ENCODE data around the gene WBP2.

Gene WBP2

GRCh38 chr17:75822800-75823166 lies 32.4 kb downstream of the WBP2 start:
- Histone ChIP-seq H3K27ac (ENCODE audit: low read depth, low read length) (no peak overlapping the region), H3K4me3 (ENCODE audit: low read depth in 1 of 5, low read length in 5 of 5) (no peak overlapping the region), H3K4me1 (ENCODE audit: control insufficient read depth in 5 of 5, insufficient read depth in 5 of 5, low read length in 5 of 5) (peaks cover 0 to 26% (median 14%) of the 10 kb centered on the region in 5 donors), H3K27me3 (ENCODE audit: control insufficient read depth in 5 of 5, insufficient read depth in 4 of 5, low read length in 5 of 5) (no peaks in the 10 kb centered on the region), H3K9ac (ENCODE audit: low read length in 5 of 5) (no peak overlapping the region), H3K36me3 (ENCODE audit: control insufficient read depth in 5 of 5, insufficient read depth in 5 of 5, low read length in 5 of 5) (peaks cover 0 to 76% (median 65%) of the 10 kb centered on the region in 5 donors), H3K9me3 (ENCODE audit: control insufficient read depth in 5 of 5, low read length in 5 of 5) (no peaks in the 10 kb centered on the region)

- H3K4me3 ChIP-seq (ENCODE audit: low read depth in 1 of 5, low read length in 5 of 5): no peak overlapping the region
- no peaks in the 10 kb centered on the region for H3K27me3 ChIP-seq (ENCODE audit: control insufficient read depth in 5 of 5, insufficient read depth in 4 of 5, low read length in 5 of 5)
- H3K9me3 ChIP-seq (ENCODE audit: control insufficient read depth in 5 of 5, low read length in 5 of 5): no peaks in the 10 kb centered on the region
- H3K36me3 ChIP-seq (ENCODE audit: control insufficient read depth in 5 of 5, insufficient read depth in 5 of 5, low read length in 5 of 5): peaks cover 0 to 81% (median 70%) of the 10 kb centered on the region in 5 donors
- H3K4me1 ChIP-seq (ENCODE audit: control insufficient read depth in 5 of 5, insufficient read depth in 5 of 5, low read length in 5 of 5): peaks cover 0 to 20% (median 9%) of the 10 kb centered on the region in 5 donors
- no peak overlapping the region for H3K27ac ChIP-seq (ENCODE audit: low read depth, low read length)
- no peak overlapping the region for H3K9ac ChIP-seq (ENCODE audit: low read length in 5 of 5)
Observed at GRCh38 chr17:75822119-75822799, 32.9 kb downstream of the WBP2 start.

GRCh38 chr17:75821552-75821951 lies 33.6 kb downstream of the WBP2 start:
- Histone ChIP-seq H3K4me3 (ENCODE audit: low read depth in 1 of 5, low read length in 5 of 5) (no peak overlapping the region), H3K27ac (ENCODE audit: low read depth, low read length) (no peak overlapping the region), H3K36me3 (ENCODE audit: control insufficient read depth in 5 of 5, insufficient read depth in 5 of 5, low read length in 5 of 5) (peaks cover 0 to 86% (median 77%) of the 10 kb centered on the region in 5 donors), H3K4me1 (ENCODE audit: control insufficient read depth in 5 of 5, insufficient read depth in 5 of 5, low read length in 5 of 5) (peaks cover 0 to 13% (median 2%) of the 10 kb centered on the region in 5 donors), H3K9ac (ENCODE audit: low read length in 5 of 5) (no peak overlapping the region), H3K9me3 (ENCODE audit: control insufficient read depth in 5 of 5, low read length in 5 of 5) (no peaks in the 10 kb centered on the region), H3K27me3 (ENCODE audit: control insufficient read depth in 5 of 5, insufficient read depth in 4 of 5, low read length in 5 of 5) (no peaks in the 10 kb centered on the region)

GRCh38 chr17:75820094-75821080 lies 34.7 kb downstream of the WBP2 start:
- no peaks in the 10 kb centered on the region for H3K27me3 ChIP-seq (ENCODE audit: control insufficient read depth in 5 of 5, insufficient read depth in 4 of 5, low read length in 5 of 5)
- no peak overlapping the region for H3K9ac ChIP-seq (ENCODE audit: low read length in 5 of 5)
- peaks cover 0 to 10% (median 0%) of the 10 kb centered on the region in 5 donors for H3K4me1 ChIP-seq (ENCODE audit: control insufficient read depth in 5 of 5, insufficient read depth in 5 of 5, low read length in 5 of 5)
- no peaks in the 10 kb centered on the region for H3K9me3 ChIP-seq (ENCODE audit: control insufficient read depth in 5 of 5, low read length in 5 of 5)
- H3K27ac ChIP-seq (ENCODE audit: low read depth, low read length): no peak overlapping the region
- no peak overlapping the region for H3K4me3 ChIP-seq (ENCODE audit: low read depth in 1 of 5, low read length in 5 of 5)
- H3K36me3 ChIP-seq (ENCODE audit: control insufficient read depth in 5 of 5, insufficient read depth in 5 of 5, low read length in 5 of 5): peaks cover 0 to 94% (median 82%) of the 10 kb centered on the region in 5 donors

- Histone ChIP-seq H3K27me3 (ENCODE audit: control insufficient read depth in 5 of 5, insufficient read depth in 4 of 5, low read length in 5 of 5) (no peaks in the 10 kb centered on the region), H3K4me3 (ENCODE audit: low read depth in 1 of 5, low read length in 5 of 5) (no peak overlapping the region), H3K36me3 (ENCODE audit: control insufficient read depth in 5 of 5, insufficient read depth in 5 of 5, low read length in 5 of 5) (peaks cover 0 to 99% (median 89%) of the 10 kb centered on the region in 5 donors), H3K4me1 (ENCODE audit: control insufficient read depth in 5 of 5, insufficient read depth in 5 of 5, low read length in 5 of 5) (peaks cover 0 to 8% (median 0%) of the 10 kb centered on the region in 5 donors), H3K9ac (ENCODE audit: low read length in 5 of 5) (no peak overlapping the region), H3K9me3 (ENCODE audit: control insufficient read depth in 5 of 5, low read length in 5 of 5) (no peaks in the 10 kb centered on the region), H3K27ac (ENCODE audit: low read depth, low read length) (no peak overlapping the region)
Observed at GRCh38 chr17:75819678-75820077, 35.5 kb downstream of the WBP2 start.

- Histone ChIP-seq H3K9me3 (ENCODE audit: control insufficient read depth in 5 of 5, low read length in 5 of 5) (no peaks in the 10 kb centered on the region), H3K36me3 (ENCODE audit: control insufficient read depth in 5 of 5, insufficient read depth in 5 of 5, low read length in 5 of 5) (peaks cover 0 to 99% (median 93%) of the 10 kb centered on the region in 5 donors), H3K9ac (ENCODE audit: low read length in 5 of 5) (no peak overlapping the region), H3K27ac (ENCODE audit: low read depth, low read length) (no peak overlapping the region), H3K27me3 (ENCODE audit: control insufficient read depth in 5 of 5, insufficient read depth in 4 of 5, low read length in 5 of 5) (no peaks in the 10 kb centered on the region), H3K4me3 (ENCODE audit: low read depth in 1 of 5, low read length in 5 of 5) (no peak overlapping the region), H3K4me1 (ENCODE audit: control insufficient read depth in 5 of 5, insufficient read depth in 5 of 5, low read length in 5 of 5) (peaks cover 0 to 4% (median 0%) of the 10 kb centered on the region in 5 donors)
Observed at GRCh38 chr17:75819116-75819515, 36.0 kb downstream of the WBP2 start.

- no peaks in the 10 kb centered on the region for H3K4me1 ChIP-seq (ENCODE audit: control insufficient read depth in 5 of 5, insufficient read depth in 5 of 5, low read length in 5 of 5)
- no peak overlapping the region for H3K27ac ChIP-seq (ENCODE audit: low read depth, low read length)
- H3K27me3 ChIP-seq (ENCODE audit: control insufficient read depth in 5 of 5, insufficient read depth in 4 of 5, low read length in 5 of 5): no peaks in the 10 kb centered on the region
- H3K4me3 ChIP-seq (ENCODE audit: low read depth in 1 of 5, low read length in 5 of 5): no peak overlapping the region
- no peaks in the 10 kb centered on the region for H3K9me3 ChIP-seq (ENCODE audit: control insufficient read depth in 5 of 5, low read length in 5 of 5)
- H3K9ac ChIP-seq (ENCODE audit: low read length in 5 of 5): no peak overlapping the region
- H3K36me3 ChIP-seq (ENCODE audit: control insufficient read depth in 5 of 5, insufficient read depth in 5 of 5, low read length in 5 of 5): peaks cover 0 to 99% (median 92%) of the 10 kb centered on the region in 5 donors
Observed at GRCh38 chr17:75818326-75818885, 36.7 kb downstream of the WBP2 start.

- Histone ChIP-seq H3K27ac (ENCODE audit: low read depth, low read length) (no peak overlapping the region), H3K4me1 (ENCODE audit: control insufficient read depth in 5 of 5, insufficient read depth in 5 of 5, low read length in 5 of 5) (no peaks in the 10 kb centered on the region), H3K9me3 (ENCODE audit: control insufficient read depth in 5 of 5, low read length in 5 of 5) (no peaks in the 10 kb centered on the region), H3K9ac (ENCODE audit: low read length in 5 of 5) (no peak overlapping the region), H3K27me3 (ENCODE audit: control insufficient read depth in 5 of 5, insufficient read depth in 4 of 5, low read length in 5 of 5) (no peaks in the 10 kb centered on the region), H3K36me3 (ENCODE audit: control insufficient read depth in 5 of 5, insufficient read depth in 5 of 5, low read length in 5 of 5) (peaks cover 0 to 99% (median 92%) of the 10 kb centered on the region in 5 donors), H3K4me3 (ENCODE audit: low read depth in 1 of 5, low read length in 5 of 5) (no peak overlapping the region)
Observed at GRCh38 chr17:75817571-75817970, 37.6 kb downstream of the WBP2 start.

GRCh38 chr17:75816693-75817092 lies 38.4 kb downstream of the WBP2 start:
- Histone ChIP-seq H3K9me3 (ENCODE audit: control insufficient read depth in 5 of 5, low read length in 5 of 5) (no peaks in the 10 kb centered on the region), H3K4me1 (ENCODE audit: control insufficient read depth in 5 of 5, insufficient read depth in 5 of 5, low read length in 5 of 5) (no peaks in the 10 kb centered on the region), H3K27ac (ENCODE audit: low read depth, low read length) (no peak overlapping the region), H3K36me3 (ENCODE audit: control insufficient read depth in 5 of 5, insufficient read depth in 5 of 5, low read length in 5 of 5) (peaks cover 0 to 99% (median 91%) of the 10 kb centered on the region in 5 donors), H3K27me3 (ENCODE audit: control insufficient read depth in 5 of 5, insufficient read depth in 4 of 5, low read length in 5 of 5) (no peaks in the 10 kb centered on the region), H3K4me3 (ENCODE audit: low read depth in 1 of 5, low read length in 5 of 5) (no peak overlapping the region), H3K9ac (ENCODE audit: low read length in 5 of 5) (no peak overlapping the region)

Data from subcutaneous abdominal adipose tissue (tissue), 5 donors.